ENCODE results near the gene GNAS-AS1. TPM values are rescaled to one million over a fixed set of nuclear protein-coding genes. Genes with fewer than 3 reads are reported as not detected.
"Not testable (repeated sequence)": the region's sequence is repeated elsewhere in the genome, so short reads cannot be mapped to it uniquely, and the experiment has no call there.

Gene GNAS-AS1
- total and polyA plus RNA-seq, 2 donors (not counting 1 experiment from before 2014, with no cell fraction given): 1.5 TPM; not detected in 1

DNA sequence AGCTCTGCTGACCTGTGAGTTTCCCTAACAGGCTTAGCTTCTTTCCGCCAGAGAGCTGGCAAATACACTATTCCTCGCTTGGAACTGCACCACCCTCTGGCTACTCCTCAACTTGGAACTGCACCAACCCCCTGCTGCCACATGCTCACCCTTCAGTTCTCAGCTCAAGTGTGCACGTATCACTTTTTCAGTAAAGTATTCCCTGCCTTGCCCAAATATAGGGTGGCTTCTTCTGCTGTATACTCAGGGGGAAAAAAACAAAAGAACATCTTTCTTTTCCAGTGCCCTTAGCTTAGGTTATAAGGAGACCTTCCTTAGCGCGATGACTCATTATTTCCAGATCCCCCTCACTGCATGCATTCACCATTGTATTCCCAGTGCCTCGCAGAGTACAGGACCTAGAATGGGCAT lies 21.2 kb downstream of the GNAS-AS1 start:
- Histone ChIP-seq H3K4me3 (ENCODE audit: control extremely low read depth in 1 of 5, extremely low read depth in 1 of 5, insufficient read depth in 1 of 5, low read depth in 2 of 5, low read length in 4 of 5) (no peak overlapping the region), H3K79me2 (ENCODE audit: control insufficient read depth, insufficient read depth, low read length) (no peaks in the 10 kb centered on the region), H2AFZ (ENCODE audit: insufficient read depth, low read depth, low read length, poor library complexity, severe bottlenecking) (no peak overlapping the region), H3K4me1 (ENCODE audit: control insufficient read depth in 2 of 2, insufficient read depth in 2 of 2, low read length in 2 of 2) (no peaks in the 10 kb centered on the region), H3K9ac (ENCODE audit: low read length) (no peak overlapping the region), H4K20me1 (ENCODE audit: control insufficient read depth, insufficient read depth, low read length, poor library complexity, severe bottlenecking) (no peaks in the 10 kb centered on the region), H3K27me3 (replicated peaks in 1 of 4; ENCODE audit: control extremely low read depth in 1 of 4, control insufficient read depth in 3 of 4, insufficient read depth in 4 of 4, low read length in 3 of 4) (peaks cover 0 to 3% (median 0%) of the 10 kb centered on the region in 4 experiments), H3K4me2 (replicated peaks; ENCODE audit: low read depth, low read length, poor library complexity, severe bottlenecking) (no peak overlapping the region), H3K27ac (ENCODE audit: low read length in 2 of 2) (no peak overlapping the region), H3K36me3 (replicated peaks in 1 of 2; ENCODE audit: control extremely low read depth in 1 of 2, control insufficient read depth in 1 of 2, extremely low read depth in 1 of 2, insufficient read depth in 2 of 2, low read length in 1 of 2) (no peaks in the 10 kb centered on the region), H3K9me3 (ENCODE audit: control extremely low read depth in 1 of 3, control insufficient read depth in 2 of 3, insufficient read depth in 1 of 3, low read length in 2 of 3) (no peaks in the 10 kb centered on the region)
- H3K9me3 Mint-ChIP-seq (ENCODE audit: insufficient read depth): no peaks in the 10 kb centered on the region
- no peak overlapping the region for H3K27ac Mint-ChIP-seq
- no peak overlapping the region for H3K4me3 Mint-ChIP-seq
- no peak for DNase-seq
- POLR2A ChIA-PET: no interaction called here
- TF ChIP-seq EZH2 (IDR thresholded peaks at IDR 0.05; ENCODE audit: borderline replicate concordance, insufficient read depth, low read depth, low read length, poor library complexity, severe bottlenecking): no peak
- TF ChIP-seq, protein P1, sequence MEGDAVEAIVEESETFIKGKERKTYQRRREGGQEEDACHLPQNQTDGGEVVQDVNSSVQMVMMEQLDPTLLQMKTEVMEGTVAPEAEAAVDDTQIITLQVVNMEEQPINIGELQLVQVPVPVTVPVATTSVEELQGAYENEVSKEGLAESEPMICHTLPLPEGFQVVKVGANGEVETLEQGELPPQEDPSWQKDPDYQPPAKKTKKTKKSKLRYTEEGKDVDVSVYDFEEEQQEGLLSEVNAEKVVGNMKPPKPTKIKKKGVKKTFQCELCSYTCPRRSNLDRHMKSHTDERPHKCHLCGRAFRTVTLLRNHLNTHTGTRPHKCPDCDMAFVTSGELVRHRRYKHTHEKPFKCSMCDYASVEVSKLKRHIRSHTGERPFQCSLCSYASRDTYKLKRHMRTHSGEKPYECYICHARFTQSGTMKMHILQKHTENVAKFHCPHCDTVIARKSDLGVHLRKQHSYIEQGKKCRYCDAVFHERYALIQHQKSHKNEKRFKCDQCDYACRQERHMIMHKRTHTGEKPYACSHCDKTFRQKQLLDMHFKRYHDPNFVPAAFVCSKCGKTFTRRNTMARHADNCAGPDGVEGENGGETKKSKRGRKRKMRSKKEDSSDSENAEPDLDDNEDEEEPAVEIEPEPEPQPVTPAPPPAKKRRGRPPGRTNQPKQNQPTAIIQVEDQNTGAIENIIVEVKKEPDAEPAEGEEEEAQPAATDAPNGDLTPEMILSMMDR (IDR thresholded peaks at IDR 0.05): no peak
- peaks cover 4% of the 10 kb centered on the region for H3K27me3 Mint-ChIP-seq
- intact Hi-C loops (cut with micrococcal nuclease): no loop called here
- CTCF ChIA-PET: interaction anchor here (0.8 kb wide), 1 partner anchor 742 kb away, joined by 3 read pairs; no protein-coding TSS in a partner anchor
- no peak for ATAC-seq (ENCODE audit: low read depth)
- WGBS (ENCODE audit: insufficient coverage): 98% methylated on average over 6 of the region's 6 CpGs
- no peaks in the 10 kb centered on the region for H3K4me1 Mint-ChIP-seq

DNA sequence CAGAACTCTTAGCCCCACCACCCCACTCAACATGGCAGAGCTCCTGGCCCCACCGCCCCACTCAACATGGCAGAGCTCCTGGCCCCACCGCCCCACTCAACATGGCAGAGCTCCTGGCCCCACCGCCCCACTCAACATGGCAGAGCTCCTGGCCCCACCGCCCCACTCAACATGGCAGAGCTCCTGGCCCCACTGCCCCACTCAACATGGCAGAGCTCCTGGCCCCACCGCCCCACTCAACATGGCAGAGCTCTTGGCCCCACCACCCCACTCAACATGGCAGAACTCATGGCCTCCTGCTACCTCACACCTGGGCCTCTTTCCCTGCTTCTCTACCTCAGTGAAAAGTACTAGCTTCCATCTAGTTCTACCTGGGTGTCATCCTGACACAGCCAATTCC lies 21.9 kb downstream of the GNAS-AS1 start:
- H3K79me2 ChIP-seq (ENCODE audit: control insufficient read depth, insufficient read depth, low read length); H3K27me3 ChIP-seq (replicated peaks in 1 of 4; ENCODE audit: control extremely low read depth in 1 of 4, control insufficient read depth in 3 of 4, insufficient read depth in 4 of 4, low read length in 3 of 4); H3K36me3 ChIP-seq (replicated peaks in 1 of 2; ENCODE audit: control extremely low read depth in 1 of 2, control insufficient read depth in 1 of 2, extremely low read depth in 1 of 2, insufficient read depth in 2 of 2, low read length in 1 of 2); H3K9ac ChIP-seq (ENCODE audit: low read length); H2AFZ ChIP-seq (ENCODE audit: insufficient read depth, low read depth, low read length, poor library complexity, severe bottlenecking); H4K20me1 ChIP-seq (ENCODE audit: control insufficient read depth, insufficient read depth, low read length, poor library complexity, severe bottlenecking); H3K4me1 Mint-ChIP-seq; H3K4me3 ChIP-seq (ENCODE audit: control extremely low read depth in 1 of 5, extremely low read depth in 1 of 5, insufficient read depth in 1 of 5, low read depth in 2 of 5, low read length in 4 of 5); H3K27me3 Mint-ChIP-seq; H3K27ac Mint-ChIP-seq; ATAC-seq (ENCODE audit: low read depth); H3K4me2 ChIP-seq (replicated peaks; ENCODE audit: low read depth, low read length, poor library complexity, severe bottlenecking); H3K9me3 Mint-ChIP-seq (ENCODE audit: insufficient read depth); intact Hi-C loops (cut with micrococcal nuclease); DNase-seq; H3K9me3 ChIP-seq (ENCODE audit: control extremely low read depth in 1 of 3, control insufficient read depth in 2 of 3, insufficient read depth in 1 of 3, low read length in 2 of 3); H3K4me1 ChIP-seq (ENCODE audit: control insufficient read depth in 2 of 2, insufficient read depth in 2 of 2, low read length in 2 of 2); POLR2A ChIA-PET; H3K27ac ChIP-seq (ENCODE audit: low read length in 2 of 2); H3K4me3 Mint-ChIP-seq: not testable (repeated sequence)
- CTCF ChIA-PET: interaction anchor here (1.0 kb wide), 1 partner anchor 30 kb away, joined by 3 read pairs; no protein-coding TSS in a partner anchor
- 90% methylated on average over 2 of the region's 5 CpGs for WGBS (ENCODE audit: insufficient coverage)

All from B cell (primary cell).